A172 (cell line): ENCODE results near the gene PARM1. TPM values are rescaled to one million over a fixed set of nuclear protein-coding genes. Genes with fewer than 3 reads are reported as not detected.
"Not testable (repeated sequence)": the region's sequence is repeated elsewhere in the genome, so short reads cannot be mapped to it uniquely, and the experiment has no call there.

Experiments
- DNase-seq: peaks from one replicate; pipeline ENCODE4 v3.0.0-alpha.2; 2015; ENCODE audit warnings: low spot score
- total RNA-seq: library from RNA; depleted of rRNA; stranded (reverse); fragments of >200 nt; shearing (Covaris generic); gene quantifications from 2 replicates; pipeline ENCODE4 v1.2.3, GENCODE V29; 2014

The PARM1 gene
- total RNA-seq, 1 experiment from 2014 or later = not detected

DNA sequence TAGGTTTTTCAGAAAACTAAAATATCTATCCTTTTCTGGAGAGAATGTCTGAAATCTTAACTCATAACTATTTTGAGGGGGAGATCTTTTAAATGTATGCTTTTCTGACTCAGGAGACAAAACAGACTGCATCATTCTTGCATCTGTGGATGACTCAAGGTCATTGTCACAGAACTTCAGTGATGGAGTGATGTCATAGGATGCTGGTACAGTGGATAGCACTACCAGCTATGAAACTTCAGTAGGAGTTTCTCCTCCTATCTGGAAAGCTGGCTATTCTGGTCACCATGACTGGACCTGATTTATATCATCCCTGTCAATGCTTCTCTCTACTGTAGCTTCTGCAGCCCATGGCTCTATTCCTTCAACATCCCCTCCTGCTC, 50.3 kb downstream of the PARM1 start:
- DNase-seq = no peak

DNA sequence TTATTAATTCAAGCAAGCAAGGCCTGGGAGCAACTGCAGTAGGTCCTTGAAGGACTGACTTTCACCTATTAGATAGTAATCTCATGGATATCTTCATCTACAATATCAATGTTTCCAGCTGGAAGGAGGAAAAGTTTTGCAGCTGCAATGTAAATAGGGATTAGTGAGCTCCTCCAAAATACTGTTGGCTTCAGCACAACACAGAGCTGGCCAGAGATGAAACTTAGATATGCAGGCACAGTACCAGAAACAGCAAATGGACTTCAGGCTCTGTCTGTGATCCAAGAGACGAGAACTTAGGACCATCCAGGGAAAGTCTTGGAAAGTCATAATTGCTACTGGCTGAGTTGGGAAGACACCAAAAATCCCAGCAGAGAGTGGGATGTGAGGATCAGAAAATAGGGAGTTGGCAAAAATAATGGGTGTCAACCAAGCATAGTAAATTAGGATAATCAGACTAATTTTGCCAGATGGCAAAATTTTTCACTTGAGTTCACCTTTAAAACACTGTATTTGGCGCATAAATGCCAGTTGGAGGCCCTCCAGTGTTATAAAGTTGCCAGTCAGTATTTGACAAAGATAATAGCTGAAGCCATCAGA, 57.5 kb downstream of the PARM1 start:
- DNase-seq = no peak

DNA sequence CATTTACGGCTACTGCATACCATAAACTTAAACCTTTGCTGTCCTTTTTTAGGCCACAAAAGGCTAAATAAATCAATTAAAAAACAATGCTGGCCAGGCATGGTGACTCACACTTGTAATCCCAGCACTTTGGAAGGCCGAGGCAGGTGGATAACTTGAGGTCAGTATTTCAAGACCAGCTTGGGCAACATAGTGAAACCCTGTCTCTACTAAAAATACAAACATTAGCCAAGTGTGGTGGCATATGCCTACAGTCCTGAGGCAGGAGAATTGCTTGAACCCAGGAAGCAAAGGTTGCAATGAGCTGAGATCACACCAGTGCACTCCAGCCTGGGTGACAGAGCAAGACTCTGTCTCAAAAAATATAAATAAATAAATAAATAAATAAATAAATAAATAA, 61.5 kb downstream of the PARM1 start:
- DNase-seq = not testable (repeated sequence)

DNA sequence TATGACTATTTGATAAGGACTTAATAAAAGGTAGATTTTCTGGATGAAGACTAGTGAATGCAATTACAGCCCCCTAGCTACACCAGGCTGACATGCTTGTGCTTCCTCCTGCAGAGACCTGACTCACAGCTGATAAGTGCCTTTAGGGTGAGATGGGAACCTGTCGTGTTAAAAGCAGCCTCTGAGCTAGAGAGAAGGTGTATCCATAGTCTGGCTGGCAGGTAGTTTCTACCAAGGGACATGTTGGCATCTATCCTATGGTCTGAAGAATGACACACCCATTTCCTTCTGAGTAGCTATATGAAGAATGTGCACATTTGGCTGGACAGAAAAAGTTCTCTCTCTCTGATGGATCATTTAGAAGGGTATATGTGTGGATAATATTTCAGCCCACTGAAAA, 64.1 kb downstream of the PARM1 start:
- no peak for DNase-seq

DNA sequence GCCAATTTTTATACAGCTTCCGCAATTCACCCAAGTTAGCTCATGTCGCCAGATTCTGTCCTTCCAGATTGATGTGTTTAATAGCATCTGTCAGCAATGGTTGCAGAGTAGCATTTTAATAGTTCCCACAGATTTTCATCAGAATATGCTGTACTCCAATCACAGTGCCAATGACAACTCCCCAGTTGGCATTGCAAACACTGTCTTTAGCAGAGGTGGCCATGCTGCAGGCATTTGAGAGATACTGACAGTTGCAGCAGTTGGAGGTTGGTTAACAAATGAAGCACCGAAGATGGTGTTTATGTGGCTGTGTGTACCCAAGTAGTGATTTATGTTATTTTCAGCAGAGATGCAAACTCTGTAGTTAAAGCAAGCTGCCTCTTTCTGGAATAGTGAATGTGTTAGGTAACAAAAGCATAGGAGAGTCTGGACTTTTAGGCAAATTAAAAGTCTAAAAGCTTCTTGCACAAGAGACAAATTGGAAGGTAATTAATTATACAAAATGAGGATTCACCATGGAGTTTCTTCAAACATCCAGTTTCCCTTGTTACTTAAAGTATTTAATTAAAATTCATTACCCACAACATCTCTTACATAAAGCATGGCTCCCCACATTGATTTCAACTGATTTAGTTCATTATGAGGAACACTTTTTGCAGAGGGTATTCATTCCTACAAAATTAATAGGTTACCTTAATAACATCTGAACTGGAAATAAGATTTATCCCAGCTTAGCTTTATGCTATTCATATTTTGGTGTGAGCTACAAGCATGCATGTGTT, 65.2 kb downstream of the PARM1 start:
- DNase-seq = no peak

DNA sequence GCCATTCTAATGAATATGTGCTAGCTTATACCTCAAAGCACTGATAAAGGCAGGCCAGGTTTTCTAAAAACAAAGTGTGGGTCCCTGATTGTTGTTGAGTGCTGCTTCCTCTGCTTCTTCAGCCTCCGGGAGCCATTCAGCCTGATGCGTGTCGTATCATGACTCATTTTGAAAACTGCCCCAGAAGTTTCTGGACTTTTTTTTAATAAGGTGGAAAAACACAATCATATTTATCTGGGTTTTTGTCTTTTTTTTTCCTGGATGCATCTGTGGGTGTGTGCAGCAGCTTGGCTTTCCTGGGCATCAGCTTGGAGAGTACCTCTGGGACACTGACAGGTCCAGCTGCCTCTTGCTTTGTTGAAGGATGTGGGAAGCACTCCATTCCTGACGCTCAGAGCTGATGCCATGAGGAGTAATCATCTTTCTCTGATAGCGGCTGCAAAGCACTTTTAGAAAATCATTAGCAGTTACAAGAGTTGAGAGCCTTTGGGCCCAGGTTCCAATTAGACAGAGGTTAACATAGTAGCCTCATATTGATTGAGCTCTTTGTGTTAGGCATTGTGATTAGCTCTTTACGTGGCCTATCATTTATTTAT, 66.9 kb downstream of the PARM1 start:
- DNase-seq = no peak

DNA sequence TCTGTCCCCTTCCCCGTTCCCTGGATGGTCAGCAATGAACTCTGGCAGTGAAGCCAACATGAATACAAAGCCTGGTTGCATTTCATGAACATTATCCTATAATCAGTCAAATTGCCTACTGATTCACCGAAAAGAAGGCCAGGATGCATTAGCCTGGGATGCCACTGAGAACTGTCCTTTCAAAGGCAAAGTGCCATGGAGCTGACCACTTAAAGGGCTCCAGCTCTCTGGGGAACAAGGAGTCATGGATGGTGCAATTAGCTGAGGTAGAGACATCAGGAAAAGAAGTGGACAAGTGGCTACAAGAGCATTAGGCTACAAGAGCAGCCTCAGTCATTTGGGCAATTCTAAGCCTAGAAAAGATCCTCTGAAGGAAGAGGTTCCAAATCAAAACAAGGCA, 69.0 kb downstream of the PARM1 start:
- no peak for DNase-seq

DNA sequence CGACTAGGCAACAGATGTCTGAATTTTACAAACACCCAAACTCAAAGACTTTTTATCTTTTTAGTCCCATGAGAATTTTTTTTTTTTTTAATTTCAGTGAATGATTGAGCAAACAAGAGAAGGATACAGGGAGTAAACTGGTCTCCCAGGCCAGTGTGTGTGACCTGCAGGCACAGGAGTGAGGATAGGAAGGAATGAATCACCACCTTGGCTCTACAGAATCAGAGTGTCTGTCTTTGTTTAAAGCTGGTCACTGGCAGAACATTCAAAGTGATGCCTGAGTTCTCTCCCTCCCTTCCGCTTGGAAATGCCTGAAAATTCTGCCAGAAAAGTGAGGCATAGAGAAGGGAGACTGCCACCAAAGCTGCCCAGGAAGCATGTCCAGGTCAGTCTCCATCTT, 69.5 kb downstream of the PARM1 start:
- no peak for DNase-seq

DNA sequence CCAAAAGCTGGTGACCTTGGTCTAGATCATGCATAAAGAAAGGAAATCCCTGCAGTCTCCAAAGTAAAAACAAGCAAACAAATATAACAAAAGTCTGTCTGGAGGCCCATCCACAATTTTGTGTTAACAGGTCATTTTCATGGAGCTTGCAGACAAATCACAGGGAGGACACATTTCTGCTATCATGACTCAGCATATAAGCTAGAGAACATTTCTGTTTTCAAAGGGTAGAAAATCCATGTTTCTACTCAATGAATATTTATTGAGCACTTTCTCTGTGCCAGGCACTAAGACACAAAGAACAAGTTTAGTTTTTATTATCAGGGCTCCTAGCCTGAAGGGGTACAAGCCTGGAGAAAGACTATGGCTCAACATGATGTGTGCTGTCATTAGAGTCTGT, 71.1 kb downstream of the PARM1 start:
- DNase-seq = no peak

DNA sequence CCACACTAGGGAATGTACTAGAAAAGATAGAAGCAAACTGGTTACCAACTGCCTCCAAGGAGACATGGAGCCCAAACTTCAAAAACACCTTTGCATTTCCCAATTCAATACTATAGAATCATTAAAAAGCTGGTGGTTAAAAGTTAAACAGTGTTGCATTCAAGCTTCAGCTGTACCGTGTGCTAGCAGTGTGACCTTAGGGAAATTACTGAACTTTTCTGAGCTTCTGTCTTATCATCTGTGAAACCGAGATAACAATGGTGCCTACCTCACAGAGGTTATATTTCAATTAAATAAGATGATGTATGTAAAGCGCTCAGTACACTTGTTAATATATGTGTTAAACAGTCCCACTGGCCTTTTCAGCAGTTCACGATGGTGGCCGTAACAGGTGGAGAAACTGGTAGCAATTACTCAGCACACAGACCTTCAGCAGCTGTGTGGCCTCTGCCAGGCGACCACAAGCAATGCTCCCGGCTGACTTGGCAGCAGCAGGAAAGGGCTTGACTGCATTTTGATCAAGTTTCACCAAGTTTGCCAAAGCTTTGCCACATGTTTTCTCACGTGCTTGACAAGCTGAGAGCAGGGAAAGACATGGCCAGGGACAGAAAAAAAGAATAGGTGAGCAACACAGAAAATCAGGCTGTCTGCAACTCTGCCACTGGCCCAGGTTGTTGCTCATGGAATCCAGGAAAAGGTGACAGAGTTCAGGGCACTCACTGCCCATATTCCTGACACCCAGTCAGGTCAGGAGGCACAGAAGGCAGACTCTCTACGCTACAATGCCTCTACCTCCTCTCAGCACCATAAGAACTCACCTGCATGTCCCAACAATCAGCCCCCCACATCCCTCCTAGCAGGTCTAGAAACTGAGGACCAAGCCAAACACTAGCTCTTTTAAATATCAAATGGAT, 72.1 kb downstream of the PARM1 start:
- DNase-seq = peak; percentile 8

DNA sequence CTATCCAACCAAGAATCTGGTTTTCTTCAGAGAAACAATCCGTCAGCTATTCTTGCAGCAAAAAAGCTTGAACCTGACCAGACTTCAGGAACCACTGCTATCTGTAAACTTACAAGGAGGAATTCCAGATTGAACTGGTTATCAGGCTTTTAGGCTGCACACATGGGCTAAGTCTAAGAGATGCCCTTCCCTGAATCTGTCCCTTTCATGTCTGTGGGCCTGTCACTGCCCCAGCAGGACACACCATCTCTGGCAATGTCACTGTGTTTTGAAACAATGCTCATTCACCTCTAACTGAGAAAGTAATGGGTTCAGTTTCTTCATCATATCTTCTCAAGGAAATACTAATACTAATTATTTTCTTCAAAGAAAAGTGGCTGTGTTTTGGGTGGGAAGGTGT, 72.8 kb downstream of the PARM1 start:
- DNase-seq = no peak

DNA sequence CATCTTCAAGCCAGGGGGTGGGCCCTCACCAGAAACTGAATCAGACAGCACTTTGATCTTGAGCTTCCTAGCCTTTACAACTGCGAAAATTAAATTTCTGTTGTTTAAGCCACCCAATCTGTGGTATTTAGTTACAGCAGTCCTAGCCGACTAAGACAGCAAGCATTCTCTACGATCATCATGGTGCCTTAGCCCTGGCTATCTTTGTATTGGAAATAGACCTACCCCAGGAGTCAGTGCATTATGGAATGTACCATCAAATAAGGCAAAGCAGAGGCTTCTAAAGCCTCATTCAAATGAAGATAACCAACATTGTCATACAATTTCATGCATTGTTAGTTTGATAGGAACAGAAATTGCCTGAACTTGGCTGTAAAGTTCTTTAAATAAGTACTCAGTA, 75.0 kb downstream of the PARM1 start:
- DNase-seq = no peak

DNA sequence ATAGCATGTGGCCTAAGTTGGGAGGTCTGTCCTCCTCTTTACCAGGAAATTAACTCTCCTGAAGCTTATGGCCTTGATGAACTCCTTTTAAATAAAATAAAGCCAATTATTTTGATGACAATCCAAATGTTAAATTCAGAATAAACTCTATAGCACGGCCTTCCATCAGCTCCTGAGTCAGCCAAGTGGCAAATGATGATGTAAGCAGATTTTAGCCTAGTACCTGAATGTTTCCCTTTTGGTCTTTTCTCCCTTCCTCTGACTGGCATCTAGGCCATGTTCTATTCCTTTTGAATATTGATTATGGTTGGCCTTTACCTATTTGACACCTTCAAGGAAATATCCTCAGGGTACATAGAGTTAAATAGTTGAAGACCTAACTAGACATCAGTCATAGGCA, 76.2 kb downstream of the PARM1 start:
- DNase-seq = no peak

DNA sequence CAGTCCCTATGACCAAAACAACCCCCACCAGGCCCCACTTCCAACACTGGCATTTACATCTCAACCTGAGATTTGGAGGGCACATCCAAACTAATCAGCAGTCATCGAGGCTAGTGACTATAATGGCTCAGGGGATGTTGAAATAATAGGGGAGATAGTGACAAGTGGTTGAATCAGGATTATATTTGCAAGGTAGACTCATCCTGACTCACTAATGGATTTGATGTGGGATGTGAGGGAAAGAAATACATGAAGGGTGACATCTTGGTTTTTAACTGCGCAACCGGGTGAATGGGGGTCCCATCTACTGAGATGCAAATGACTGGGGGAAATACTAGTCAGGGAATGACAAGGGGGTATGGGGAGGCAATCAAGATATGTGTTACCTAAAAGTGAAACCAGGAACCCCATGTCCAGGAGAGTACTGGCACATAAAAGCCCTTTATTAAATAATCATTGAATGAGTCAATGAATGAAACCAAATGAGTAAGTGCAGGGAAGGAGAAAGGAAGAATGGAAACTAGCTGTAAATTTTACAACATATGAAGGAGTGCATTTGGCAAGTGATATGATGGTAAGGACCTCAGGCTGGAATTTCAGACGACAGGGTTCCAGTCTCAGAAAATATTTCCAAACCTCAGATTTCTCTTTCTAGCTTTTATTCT, 78.3 kb downstream of the PARM1 start:
- no peak for DNase-seq

DNA sequence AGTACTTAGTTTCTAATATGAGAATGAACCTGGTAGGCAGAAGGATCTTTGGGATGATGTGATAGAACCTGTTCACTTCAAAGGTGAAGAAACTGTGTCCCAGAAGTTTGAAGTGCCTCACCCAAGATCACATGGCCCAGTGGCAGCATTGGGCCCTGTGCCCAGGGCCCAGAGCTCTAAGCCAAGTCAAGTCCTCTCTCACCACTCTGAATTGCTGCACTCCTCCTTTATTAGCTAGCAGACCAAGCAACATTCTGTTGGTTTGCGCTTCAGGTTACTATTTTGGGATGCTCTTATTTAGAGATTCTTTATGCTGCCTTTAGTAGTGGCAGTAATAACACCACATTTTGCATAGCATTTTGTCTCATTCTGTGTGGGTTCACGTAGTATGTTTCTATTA, 82.7 kb downstream of the PARM1 start:
- DNase-seq = no peak

DNA sequence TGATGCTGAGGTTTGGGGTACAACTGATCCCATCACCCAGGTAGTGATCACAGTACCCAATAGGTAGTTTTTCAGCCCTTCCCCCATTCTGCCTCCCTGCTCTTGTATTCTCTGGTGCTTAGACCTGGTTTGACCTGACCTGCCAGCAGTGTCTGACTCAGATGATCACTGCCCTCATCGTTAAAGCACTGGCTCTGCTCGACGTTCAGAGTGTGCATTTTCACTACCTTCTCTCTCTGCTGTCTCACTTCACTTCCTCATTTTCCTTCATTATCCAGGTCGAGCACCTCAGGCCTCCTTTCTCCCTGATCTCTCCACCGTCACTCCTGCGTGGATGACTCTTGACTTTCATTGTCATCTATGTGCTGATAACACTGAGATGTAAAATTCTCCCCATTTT, 83.6 kb downstream of the PARM1 start:
- DNase-seq = no peak

DNA sequence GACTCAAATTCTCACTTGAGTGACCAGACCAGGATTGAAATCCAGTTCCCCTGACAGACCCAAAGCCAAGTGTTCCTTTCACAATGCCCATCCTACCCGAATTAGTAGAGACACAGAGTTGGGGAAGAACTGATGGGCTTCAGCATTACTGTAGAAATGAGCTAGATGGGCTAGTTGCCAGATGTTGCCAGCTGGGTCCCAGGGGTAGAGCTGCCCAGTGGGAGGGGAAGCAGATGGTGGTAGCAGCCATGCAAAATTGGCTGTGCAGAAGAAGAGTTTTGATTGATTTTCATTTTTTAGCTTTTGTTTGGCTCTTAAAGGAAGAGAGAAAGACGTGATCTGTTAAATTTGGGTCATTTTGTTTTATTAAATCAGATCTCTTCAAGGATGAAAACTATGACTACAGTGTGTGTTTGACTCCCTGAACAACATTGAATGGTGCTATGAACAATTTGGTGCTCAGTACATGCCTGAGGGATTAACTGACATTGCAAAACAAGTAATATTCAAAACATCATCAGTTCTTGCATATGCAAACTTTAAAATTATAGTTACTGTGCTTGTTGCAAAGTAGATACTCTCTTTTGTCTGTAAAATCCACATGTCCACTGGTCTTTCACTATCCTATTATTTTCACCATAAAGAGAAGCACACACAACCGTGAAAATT, 86.0 kb downstream of the PARM1 start:
- no peak for DNase-seq

DNA sequence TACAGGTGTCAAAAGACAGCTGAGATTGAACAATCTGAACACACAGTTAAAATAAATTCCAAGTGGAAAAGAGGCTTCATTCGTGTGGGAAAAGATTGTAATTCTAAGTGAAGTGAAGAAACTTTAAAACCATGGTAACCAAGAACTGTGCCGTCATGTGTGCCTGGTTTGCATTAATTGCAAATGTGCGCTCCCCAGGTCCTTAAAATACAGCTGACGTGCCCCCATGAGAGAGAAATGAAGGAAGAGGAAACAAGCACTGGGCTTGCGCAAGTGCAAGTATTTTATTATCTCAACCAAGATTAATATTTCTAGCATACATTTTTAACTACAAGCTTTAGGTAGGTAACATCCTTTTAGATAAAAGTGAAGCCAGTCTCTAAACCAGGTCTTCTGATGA, 92.5 kb downstream of the PARM1 start:
- DNase-seq = no peak

DNA sequence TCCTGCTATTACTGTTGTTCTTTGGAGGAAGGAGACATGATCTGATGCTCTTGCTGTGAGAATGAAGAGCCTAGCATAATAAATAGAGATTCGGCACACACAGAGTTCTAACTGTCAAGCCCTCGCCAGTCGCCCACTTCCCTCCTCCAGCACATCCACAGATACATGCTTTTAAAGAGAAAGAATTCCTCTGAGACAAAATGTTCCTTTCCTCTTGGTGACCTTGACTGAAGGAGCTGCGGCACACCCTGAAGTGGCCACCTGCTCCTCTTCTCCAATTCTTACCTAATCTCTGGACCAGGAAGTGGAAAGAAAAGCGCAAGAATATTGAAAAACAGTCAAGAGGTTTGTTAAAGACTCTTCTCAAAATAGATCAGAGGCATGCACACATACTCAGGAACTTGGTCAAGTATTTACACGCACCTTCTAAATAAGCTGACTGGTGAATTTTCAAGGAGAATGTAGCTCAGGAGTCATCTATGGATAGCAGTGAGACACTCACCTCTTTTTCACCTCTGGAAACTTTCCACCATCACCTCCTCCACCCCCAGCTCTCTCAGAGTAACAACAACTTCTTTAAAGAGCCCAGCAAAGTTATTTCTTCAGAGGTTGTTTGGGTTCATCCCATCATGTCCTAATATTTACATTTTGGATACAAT, 95.4 kb downstream of the PARM1 start:
- DNase-seq = no peak

DNA sequence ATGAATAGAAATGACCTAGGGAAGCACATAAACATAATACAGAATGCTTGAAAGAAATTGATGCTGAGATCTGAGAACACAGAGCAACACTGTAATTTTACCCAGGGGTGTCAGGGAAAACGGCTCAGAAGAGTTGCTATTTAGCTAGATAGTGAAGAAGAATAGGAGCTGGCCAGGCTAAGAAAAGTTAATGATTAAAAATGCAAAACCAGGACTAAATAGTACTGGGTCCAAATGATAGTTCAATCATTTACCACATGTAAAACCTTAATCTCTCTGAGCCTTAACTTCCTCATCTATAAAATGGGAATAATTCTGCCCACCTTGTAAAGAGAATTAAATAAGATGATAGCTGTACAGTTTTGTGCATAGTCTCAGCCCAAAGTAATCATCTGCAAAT, 97.1 kb downstream of the PARM1 start:
- no peak for DNase-seq
